ENCODE results near the gene NHERF2.

DNA sequence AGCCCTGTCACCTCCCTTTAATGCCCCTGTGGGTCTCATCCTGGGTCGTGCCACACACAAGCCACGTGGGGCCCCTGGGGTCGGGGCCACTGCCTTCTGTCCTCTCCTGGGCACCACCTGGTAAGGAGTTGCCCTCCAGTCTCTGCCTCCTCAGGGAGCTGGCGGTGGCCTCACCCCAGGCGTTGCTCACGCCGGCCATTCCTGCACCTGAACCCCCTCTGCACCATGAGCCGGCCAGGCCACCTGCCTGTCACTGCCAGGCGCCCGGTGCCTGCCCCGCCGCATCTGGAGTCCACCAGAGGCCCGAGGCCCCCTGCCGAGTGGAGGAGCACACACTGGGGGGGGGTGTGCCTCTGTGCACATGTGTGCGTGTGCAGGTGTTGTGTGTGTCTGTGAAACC lies 10.4 kb downstream of the NHERF2 start:
- TF ChIP-seq CTCF (conservative IDR thresholded peaks at IDR 0.05; ENCODE audit: low read depth in 2 of 2) (no peak), POLR2AphosphoS5 (IDR thresholded peaks at IDR 0.05; ENCODE audit: low read depth) (no peak), CREB1 (CRISPR knock-in tag; IDR thresholded peaks at IDR 0.05; ENCODE audit: low read depth) (no peak), EZH2phosphoT487 (IDR thresholded peaks at IDR 0.05; ENCODE audit: unreplicated experiment) (no peak), EZH2 (IDR thresholded peaks at IDR 0.05; ENCODE audit: low read depth, unreplicated experiment) (no peak), STAT1 (IDR thresholded peaks at IDR 0.05; ENCODE audit: unreplicated experiment) (no peak), JUNB (IDR thresholded peaks at IDR 0.05; ENCODE audit: unreplicated experiment) (no peak), ZNF114 (CRISPR knock-in tag; IDR thresholded peaks at IDR 0.05) (no peak), NANOG (IDR thresholded peaks at IDR 0.05; ENCODE audit: borderline replicate concordance) (no peak), ZNF462 (CRISPR knock-in tag; IDR thresholded peaks at IDR 0.05) (no peak)
- TF ChIP-seq, protein P1, sequence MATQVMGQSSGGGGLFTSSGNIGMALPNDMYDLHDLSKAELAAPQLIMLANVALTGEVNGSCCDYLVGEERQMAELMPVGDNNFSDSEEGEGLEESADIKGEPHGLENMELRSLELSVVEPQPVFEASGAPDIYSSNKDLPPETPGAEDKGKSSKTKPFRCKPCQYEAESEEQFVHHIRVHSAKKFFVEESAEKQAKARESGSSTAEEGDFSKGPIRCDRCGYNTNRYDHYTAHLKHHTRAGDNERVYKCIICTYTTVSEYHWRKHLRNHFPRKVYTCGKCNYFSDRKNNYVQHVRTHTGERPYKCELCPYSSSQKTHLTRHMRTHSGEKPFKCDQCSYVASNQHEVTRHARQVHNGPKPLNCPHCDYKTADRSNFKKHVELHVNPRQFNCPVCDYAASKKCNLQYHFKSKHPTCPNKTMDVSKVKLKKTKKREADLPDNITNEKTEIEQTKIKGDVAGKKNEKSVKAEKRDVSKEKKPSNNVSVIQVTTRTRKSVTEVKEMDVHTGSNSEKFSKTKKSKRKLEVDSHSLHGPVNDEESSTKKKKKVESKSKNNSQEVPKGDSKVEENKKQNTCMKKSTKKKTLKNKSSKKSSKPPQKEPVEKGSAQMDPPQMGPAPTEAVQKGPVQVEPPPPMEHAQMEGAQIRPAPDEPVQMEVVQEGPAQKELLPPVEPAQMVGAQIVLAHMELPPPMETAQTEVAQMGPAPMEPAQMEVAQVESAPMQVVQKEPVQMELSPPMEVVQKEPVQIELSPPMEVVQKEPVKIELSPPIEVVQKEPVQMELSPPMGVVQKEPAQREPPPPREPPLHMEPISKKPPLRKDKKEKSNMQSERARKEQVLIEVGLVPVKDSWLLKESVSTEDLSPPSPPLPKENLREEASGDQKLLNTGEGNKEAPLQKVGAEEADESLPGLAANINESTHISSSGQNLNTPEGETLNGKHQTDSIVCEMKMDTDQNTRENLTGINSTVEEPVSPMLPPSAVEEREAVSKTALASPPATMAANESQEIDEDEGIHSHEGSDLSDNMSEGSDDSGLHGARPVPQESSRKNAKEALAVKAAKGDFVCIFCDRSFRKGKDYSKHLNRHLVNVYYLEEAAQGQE (IDR thresholded peaks at IDR 0.05; ENCODE audit: unreplicated experiment), result no peak
- TF ChIP-seq, protein P2, sequence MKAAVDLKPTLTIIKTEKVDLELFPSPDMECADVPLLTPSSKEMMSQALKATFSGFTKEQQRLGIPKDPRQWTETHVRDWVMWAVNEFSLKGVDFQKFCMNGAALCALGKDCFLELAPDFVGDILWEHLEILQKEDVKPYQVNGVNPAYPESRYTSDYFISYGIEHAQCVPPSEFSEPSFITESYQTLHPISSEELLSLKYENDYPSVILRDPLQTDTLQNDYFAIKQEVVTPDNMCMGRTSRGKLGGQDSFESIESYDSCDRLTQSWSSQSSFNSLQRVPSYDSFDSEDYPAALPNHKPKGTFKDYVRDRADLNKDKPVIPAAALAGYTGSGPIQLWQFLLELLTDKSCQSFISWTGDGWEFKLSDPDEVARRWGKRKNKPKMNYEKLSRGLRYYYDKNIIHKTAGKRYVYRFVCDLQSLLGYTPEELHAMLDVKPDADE (IDR thresholded peaks at IDR 0.05), result no peak
